C4-2B (cell line): ENCODE data around the gene TFDP1.

Source experiments
- CTCF ChIP-seq: fragments of 450-650 bp; conservative IDR thresholded peaks from 2 replicates; pipeline ENCODE4 v1.5.1; 2017; ENCODE audit warnings: mild to moderate bottlenecking
- ZFX ChIP-seq: fragments of 450-650 bp; IDR thresholded peaks from 2 replicates; pipeline ENCODE4 v1.6.1; 2017

- TF ChIP-seq CTCF (no peak), ZFX (no peak)
These were observed 25.1 kb downstream of the TFDP1 start for GRCh38 chr13:113609616-113610015.
